Activated CD4-positive, alpha-beta T cell treated with anti-CD3 and anti-CD28 coated beads, Interleukin-2, amount 50 U/mL, for 4 hours (primary cell): ENCODE measurements around the gene CCDC191.

Experiments
- DNase-seq, 2 experiments: peaks; one replicate each; pipeline ENCODE4 v3.0.0-alpha.2; 2020

CCDC191 gene

DNA sequence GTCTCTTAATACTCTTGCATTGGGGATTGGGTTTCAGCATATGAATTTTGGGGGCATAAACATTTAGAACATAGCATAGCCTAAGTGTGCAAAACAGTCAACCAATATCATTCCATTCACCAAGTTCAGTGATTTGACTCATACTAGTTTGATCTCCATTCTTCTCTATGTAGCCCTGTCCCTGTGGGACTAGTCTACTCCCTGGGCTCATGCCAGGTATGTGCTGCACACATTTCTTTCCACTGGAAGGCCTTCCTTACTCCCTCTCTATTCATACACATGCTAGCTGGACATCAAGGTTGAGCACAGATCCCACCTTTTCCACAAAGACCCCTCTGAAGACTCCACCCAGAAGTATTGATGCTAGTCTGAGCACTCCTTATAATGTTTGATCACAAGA lies 103.4 kb downstream of the CCDC191 start:
- DNase-seq = no peak

DNA sequence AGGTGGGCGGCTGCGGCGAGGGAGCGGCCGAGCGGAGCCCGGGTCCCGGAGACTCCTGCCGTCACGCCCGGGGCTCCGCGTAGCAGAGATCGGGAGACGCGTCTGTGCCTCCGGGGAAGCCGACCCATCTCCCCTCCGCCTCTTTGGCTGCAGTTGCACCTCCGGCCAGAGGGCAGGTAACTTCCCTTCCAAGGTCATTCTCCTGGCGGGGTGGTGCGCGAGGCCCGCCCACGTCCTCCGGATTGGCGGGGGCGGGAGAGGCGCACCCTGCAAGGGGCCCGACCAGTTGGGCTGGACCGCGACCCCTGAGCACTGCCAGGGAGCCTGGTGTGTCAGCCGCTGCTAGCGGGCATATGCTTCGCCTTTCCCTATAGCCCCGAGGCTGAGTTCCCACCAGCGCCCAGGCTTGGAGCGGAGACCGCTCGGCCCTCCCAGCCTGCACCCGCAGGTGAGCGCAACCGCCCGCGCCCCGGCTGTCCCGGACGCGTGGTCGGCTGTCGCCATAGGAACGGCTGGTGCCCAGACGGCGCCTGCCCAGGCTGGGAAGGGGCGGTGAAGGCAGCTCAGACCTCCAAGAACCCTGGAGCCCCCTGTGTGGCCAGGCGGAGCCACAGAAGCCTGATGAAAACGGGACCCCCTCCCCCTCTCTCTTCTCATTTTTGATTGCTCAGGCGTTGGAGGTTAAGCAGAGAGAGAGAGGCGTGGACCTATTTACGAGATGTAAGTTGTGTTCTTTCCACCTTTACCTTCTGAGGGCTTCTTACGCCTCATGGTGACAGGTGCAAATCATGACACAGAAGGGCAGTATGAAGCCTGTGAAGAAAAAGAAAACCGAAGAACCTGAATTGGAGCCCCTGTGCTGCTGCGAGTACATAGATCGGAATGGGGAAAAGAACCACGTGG lies 108.1 kb downstream of the CCDC191 start:
- DNase-seq = peak; percentile 5 to 11

DNA sequence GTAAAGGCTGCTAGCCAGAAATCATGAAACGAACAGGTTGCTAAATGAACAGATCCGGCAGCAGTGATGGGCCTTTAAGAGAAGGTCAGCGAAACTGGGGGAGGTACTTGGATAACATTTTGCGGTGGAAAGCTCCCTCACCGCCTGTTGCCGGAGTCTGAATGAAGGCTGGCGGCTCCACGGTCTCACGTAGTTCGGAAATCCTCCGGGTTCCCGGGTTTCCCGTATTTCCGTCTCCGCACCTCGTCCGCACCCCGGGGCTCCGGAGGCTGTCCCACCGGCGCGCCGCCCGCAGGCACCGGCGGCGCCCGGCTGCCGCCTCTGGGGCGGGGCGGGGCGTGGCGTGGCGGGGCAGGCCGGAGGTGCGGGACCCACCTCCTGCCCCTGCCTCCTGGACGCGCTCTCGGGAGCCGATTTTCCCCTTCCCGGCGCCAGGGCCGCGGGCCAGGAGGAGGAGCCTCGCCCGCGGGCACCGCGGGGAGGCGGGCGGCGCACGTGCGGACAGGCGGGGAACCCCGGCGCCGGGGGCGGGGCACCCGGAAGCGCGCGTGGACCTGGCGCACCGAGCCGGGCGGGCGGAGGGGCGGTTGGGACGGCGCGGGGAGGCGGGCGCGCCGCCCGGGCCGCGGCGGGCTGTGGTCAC lies 108.8 kb downstream of the CCDC191 start, which contains the start of gene ZDHHC23:
TSS of gene ZDHHC23 (plus strand) at position 642 of the 643 bp plus-strand sequence. CDS start 790 bp downstream, outside the sequence.
- DNase-seq = peak; percentile 38 to 48

DNA sequence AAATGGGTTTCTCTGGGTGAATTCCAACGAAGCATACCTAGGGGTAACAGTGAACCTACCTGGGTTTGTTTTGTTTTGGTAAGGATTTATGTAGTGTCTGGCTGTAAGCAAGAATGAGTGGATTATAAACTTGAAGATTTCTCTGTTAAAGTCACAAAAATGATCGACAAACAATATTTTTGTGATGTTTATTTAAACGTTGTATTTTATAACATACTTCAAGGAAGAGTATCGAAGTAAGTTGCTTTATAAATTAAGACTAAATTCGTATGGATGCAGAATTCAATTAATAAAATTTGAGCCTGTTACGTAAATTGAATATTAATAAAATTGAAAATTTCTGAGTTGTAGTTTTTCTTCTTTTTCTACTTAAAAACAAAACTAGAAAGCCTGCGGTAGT lies 109.5 kb downstream of the CCDC191 start:
- no peak for DNase-seq

DNA sequence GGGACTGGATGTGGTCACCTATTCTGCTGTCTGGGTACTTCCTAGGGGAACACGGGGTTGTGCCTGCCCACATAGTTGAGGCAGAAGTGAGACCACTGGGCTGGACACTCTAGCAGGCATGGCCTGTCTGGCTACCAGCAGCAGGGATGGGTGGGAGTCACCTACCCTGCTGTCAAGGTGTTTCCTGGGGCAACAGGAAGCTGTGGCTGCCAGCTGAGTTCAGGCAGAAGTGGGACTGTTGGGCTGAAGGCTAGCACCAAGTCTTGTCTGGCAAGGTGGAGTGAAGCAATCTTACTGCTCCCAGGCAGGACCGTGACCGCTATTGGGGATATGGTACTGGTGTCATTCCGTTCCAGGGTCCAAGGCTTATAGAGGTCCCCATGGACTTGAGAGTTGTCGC lies 128.8 kb downstream of the CCDC191 start:
- DNase-seq = no peak

DNA sequence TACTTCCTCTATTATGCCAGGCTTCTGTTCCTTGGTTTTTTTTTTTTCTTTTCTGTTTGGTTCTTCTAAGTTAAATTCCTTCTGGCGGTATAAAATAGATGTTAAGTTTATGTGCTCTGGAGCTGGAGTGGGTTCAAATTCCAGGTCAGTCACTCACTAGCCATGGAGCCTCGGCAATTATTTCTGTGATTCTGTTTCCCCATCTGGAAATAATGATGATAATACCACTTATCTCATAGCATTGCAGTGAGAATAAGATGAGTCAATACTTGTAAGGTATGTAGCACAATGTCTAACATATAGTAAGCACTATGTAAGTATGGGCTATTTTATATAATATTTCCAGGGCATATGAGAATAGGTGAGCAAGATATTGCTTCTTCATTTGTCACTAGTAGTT lies 141.7 kb downstream of the CCDC191 start:
- no peak for DNase-seq
